Renal cortex interstitium (tissue), 11 donors: ENCODE results near the gene RAB8B. TPM values are rescaled to one million over a fixed set of nuclear protein-coding genes. Genes with fewer than 3 reads are reported as not detected.

Experiments
- DNase-seq, 11 donors: peaks; one replicate each; pipeline ENCODE4 v3.0.0-alpha.2; 2013; ENCODE audit warnings: low read depth in 9 of 11, low spot score in 4 of 11; ENCODE audit errors: extremely low read depth in 1 of 11
- polyA plus RNA-seq, 3 donors: library from polyadenylated mRNA; unstranded; fragments of 120-200 nt; gene quantifications; one replicate each; pipeline ENCODE4 v1.2.1, GENCODE V29; 2013; ENCODE audit not compliant: insufficient read length in 3 of 3

Gene RAB8B
- polyA plus RNA-seq, 3 donors: 29.2 to 31.4 (median 29.8) TPM

- DNase-seq: no peak
Measured at GRCh38 chr15:63246691-63247469, 57.5 kb downstream of the RAB8B start.

GRCh38 chr15:63250312-63250965 lies 61.0 kb downstream of the RAB8B start:
- DNase-seq: no peak

GRCh38 chr15:63251701-63252100 lies 62.3 kb downstream of the RAB8B start:
- DNase-seq: no peak

- no peak for DNase-seq
Measured at GRCh38 chr15:63252292-63252691, 62.9 kb downstream of the RAB8B start.

GRCh38 chr15:63254991-63255390 lies 65.6 kb downstream of the RAB8B start:
- no peak for DNase-seq

GRCh38 chr15:63255489-63255990 lies 66.1 kb downstream of the RAB8B start:
- DNase-seq: no peak

- DNase-seq: no peak
Measured at GRCh38 chr15:63256433-63257274, 67.2 kb downstream of the RAB8B start.

GRCh38 chr15:63258658-63259057 lies 69.3 kb downstream of the RAB8B start:
- no peak for DNase-seq

- no peak for DNase-seq
Measured at GRCh38 chr15:63260791-63261190, 71.4 kb downstream of the RAB8B start.

GRCh38 chr15:63261311-63261710 lies 71.9 kb downstream of the RAB8B start:
- DNase-seq: no peak

- DNase-seq: no peak
Measured at GRCh38 chr15:63263519-63263918, 74.1 kb downstream of the RAB8B start.

GRCh38 chr15:63264688-63265293 lies 75.4 kb downstream of the RAB8B start:
- no peak for DNase-seq

GRCh38 chr15:63274427-63274826 lies 85.0 kb downstream of the RAB8B start:
- no peak for DNase-seq

GRCh38 chr15:63276342-63277037 lies 87.1 kb downstream of the RAB8B start:
- DNase-seq: no peak

- peak in 7 of 11 donors; percentile 61 to 70 (median 69) for DNase-seq
Measured at GRCh38 chr15:63277038-63277892, 87.9 kb downstream of the RAB8B start, which contains the start of gene APH1B. Gene APH1B (plus strand): TSS chr15:63277605. CDS start chr15:63277624, 19 bp downstream.

GRCh38 chr15:63277893-63278456 lies 88.6 kb downstream of the RAB8B start:
- DNase-seq: no peak

- no peak for DNase-seq
Measured at GRCh38 chr15:63283126-63283525, 93.7 kb downstream of the RAB8B start.
